Smooth muscle cell (in vitro differentiated cells): ENCODE results near the gene NSD2. TPM values are rescaled to one million over a fixed set of nuclear protein-coding genes. Genes with fewer than 3 reads are reported as not detected.
"Not testable (repeated sequence)": the region's sequence is repeated elsewhere in the genome, so short reads cannot be mapped to it uniquely, and the experiment has no call there.

Experiments
- DNase-seq: peaks from one replicate; lab custom pipeline; 2025; ENCODE audit not compliant: unreplicated experiment; lab: John Stamatoyannopoulos, UW
- H2AFZ ChIP-seq: fragments of 200-600 bp; sonication (generic); 2 replicates; pipeline ENCODE4 v1.6.0; 2016; ENCODE audit warnings: antibody characterized with exemption, low read depth, mild to moderate bottlenecking
- H3F3A ChIP-seq: fragments of 200-600 bp; sonication (generic); 2 replicates; pipeline ENCODE4 v1.6.0; 2017; ENCODE audit warnings: antibody characterized with exemption, low read depth
- H3K27ac ChIP-seq: fragments of 200-600 bp; sonication (generic); 2 replicates; pipeline ENCODE4 v1.5.1; 2016; ENCODE audit warnings: low read depth, mild to moderate bottlenecking
- H3K27me3 ChIP-seq: fragments of 200-600 bp; sonication (generic); 2 replicates; pipeline ENCODE4 v1.6.1; 2016; ENCODE audit warnings: low read depth, mild to moderate bottlenecking
- H3K36me3 ChIP-seq: fragments of 200-600 bp; sonication (generic); 2 replicates; pipeline ENCODE4 v1.5.1; 2016; ENCODE audit warnings: low read depth
- H3K4me1 ChIP-seq: fragments of 200-600 bp; sonication (generic); 2 replicates; pipeline ENCODE4 v1.5.1; 2016; ENCODE audit warnings: low read depth
- H3K4me2 ChIP-seq: fragments of 200-600 bp; sonication (generic); 2 replicates; pipeline ENCODE4 v1.6.0; 2016; ENCODE audit warnings: mild to moderate bottlenecking
- H3K4me3 ChIP-seq: fragments of 200-600 bp; sonication (generic); 2 replicates; pipeline ENCODE4 v1.5.1; 2016; ENCODE audit warnings: mild to moderate bottlenecking
- H3K79me2 ChIP-seq: fragments of 200-600 bp; sonication (generic); 2 replicates; pipeline ENCODE4 v1.6.0; 2016; ENCODE audit warnings: low read depth, mild to moderate bottlenecking
- H3K9ac ChIP-seq: fragments of 200-600 bp; sonication (generic); 2 replicates; pipeline ENCODE4 v1.6.0; 2016; ENCODE audit warnings: low read depth
- H3K9me3 ChIP-seq: fragments of 200-600 bp; sonication (generic); replicated peaks from 2 replicates; pipeline ENCODE4 v1.5.1; 2016; ENCODE audit warnings: low read depth
- H4K20me1 ChIP-seq: fragments of 200-600 bp; sonication (generic); 2 replicates; pipeline ENCODE4 v1.6.0; 2016; ENCODE audit warnings: low read depth
- WGBS: methylation state at CpG from one replicate; pipeline ENCODE4 v1.1.7; 2016; ENCODE audit warnings: low lambda C conversion rate; 5-methylcytosine and 5-hydroxymethylcytosine counted together
- polyA plus RNA-seq: library from polyadenylated mRNA; unstranded; fragments of >200 nt; fragmentation: Nextera tagmentation; extraction: Ambion mirVana; gene quantifications from 2 replicates; pipeline ENCODE4 v1.2.1, GENCODE V29; 2016
- total RNA-seq: library from RNA; depleted of rRNA; stranded (reverse); fragments of >200 nt; gene quantifications from 2 replicates; pipeline ENCODE4 v1.2.3, GENCODE V29; 2014
- TF ChIP-seq, protein P1 (sequence below): fragments of 200-600 bp; sonication (generic); IDR thresholded peaks from 2 replicates; pipeline ENCODE4 v1.5.1; 2017; ENCODE audit warnings: borderline replicate concordance, mild to moderate bottlenecking, antibody characterized with exemption; ENCODE audit not compliant: insufficient read depth, poor library complexity, severe bottlenecking

NSD2 gene
- total and polyA plus RNA-seq, 2 experiments from 2014 or later = 13.0 to 15.0 TPM

DNA sequence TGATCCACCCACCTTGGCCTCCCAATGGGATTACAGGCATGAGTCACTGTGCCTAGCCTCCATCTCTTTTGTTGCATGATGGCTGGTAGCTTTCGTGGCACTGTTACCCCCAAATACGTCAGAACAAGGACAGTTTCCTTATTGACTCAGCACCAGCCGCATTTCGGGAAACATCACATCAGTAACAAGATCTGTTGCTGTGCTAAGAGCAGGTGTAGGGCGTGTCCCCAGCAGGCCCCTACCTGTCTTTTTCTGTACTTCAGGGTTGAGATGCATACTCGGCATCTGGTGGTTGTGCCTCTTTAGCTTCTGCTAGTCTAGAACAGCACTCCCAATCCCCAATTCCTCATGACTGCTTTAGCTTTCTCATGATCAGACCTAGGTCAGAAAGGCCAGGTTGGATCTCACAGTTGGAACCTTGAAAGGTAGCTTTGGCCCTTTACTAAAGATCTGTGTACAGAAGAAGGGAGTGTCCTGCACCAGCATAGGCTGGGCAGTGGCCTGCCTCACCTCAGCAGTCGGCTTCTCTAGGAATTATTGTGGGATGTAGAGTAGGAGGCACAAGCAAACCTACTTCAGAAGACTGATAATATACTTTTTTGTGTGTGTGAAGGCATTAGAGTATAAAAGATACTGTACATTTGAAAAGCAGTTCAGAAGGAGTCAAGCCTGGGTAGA is 36.8 kb downstream of the NSD2 start:
- H3K27ac ChIP-seq = no peak overlapping the region
- no peaks in the 10 kb centered on the region for H3K4me1 ChIP-seq
- no peak overlapping the region for H3K4me2 ChIP-seq

GRCh38 chr4:1909696-1910095 is 38.5 kb downstream of the NSD2 start:
- DNase-seq, H3K4me3 ChIP-seq, H3F3A ChIP-seq, H3K27me3 ChIP-seq, H2AFZ ChIP-seq, H3K36me3 ChIP-seq, H3K4me2 ChIP-seq, H3K27ac ChIP-seq, H3K9ac ChIP-seq, H3K9me3 ChIP-seq, H3K4me1 ChIP-seq: not testable (repeated sequence)
- WGBS = 95% methylated on average over 11 of the region's 11 CpGs
- H4K20me1 ChIP-seq = peaks cover 18% of the 10 kb centered on the region
- H3K79me2 ChIP-seq = peaks cover 13% of the 10 kb centered on the region

More for the DNA sequence above, 36.8 kb downstream of the NSD2 start:
- no peak overlapping the region for H3K4me3 ChIP-seq
- no peaks in the 10 kb centered on the region for H3K36me3 ChIP-seq
- H3K9ac ChIP-seq = no peak overlapping the region
- no peaks in the 10 kb centered on the region for H3F3A ChIP-seq
- TF ChIP-seq, protein P1, sequence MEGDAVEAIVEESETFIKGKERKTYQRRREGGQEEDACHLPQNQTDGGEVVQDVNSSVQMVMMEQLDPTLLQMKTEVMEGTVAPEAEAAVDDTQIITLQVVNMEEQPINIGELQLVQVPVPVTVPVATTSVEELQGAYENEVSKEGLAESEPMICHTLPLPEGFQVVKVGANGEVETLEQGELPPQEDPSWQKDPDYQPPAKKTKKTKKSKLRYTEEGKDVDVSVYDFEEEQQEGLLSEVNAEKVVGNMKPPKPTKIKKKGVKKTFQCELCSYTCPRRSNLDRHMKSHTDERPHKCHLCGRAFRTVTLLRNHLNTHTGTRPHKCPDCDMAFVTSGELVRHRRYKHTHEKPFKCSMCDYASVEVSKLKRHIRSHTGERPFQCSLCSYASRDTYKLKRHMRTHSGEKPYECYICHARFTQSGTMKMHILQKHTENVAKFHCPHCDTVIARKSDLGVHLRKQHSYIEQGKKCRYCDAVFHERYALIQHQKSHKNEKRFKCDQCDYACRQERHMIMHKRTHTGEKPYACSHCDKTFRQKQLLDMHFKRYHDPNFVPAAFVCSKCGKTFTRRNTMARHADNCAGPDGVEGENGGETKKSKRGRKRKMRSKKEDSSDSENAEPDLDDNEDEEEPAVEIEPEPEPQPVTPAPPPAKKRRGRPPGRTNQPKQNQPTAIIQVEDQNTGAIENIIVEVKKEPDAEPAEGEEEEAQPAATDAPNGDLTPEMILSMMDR = no peak
- DNase-seq = no peak
- peaks cover 13% of the 10 kb centered on the region for H3K79me2 ChIP-seq
- no peaks in the 10 kb centered on the region for H3K9me3 ChIP-seq
- no peak overlapping the region for H2AFZ ChIP-seq
- H4K20me1 ChIP-seq = peaks cover 13% of the 10 kb centered on the region
- 78% methylated on average over 7 of the region's 7 CpGs for WGBS
- no peaks in the 10 kb centered on the region for H3K27me3 ChIP-seq

DNA sequence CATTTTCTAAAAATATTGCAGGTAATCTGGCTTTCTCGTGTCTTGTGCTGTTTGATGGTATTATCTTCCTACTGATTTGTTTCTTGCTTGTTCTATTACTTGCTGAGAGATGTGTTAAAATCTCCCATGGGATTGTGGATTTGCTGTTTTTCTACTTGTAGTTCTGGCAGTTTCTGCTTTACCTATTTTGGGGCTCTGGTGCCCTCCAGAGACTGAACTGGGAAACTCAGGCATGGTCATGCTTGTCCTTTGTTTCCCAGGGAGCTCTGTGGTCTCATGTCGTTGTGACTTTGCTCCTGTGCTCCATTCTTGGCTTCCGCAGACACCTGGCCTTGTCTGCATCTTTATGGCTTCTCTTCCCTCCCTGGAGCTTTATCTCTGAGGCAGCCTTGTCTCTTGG is 39.5 kb downstream of the NSD2 start:
- H3K79me2 ChIP-seq = peaks cover 12% of the 10 kb centered on the region
- TF ChIP-seq, protein P1 = peak; percentile 51
- H4K20me1 ChIP-seq = peaks cover 18% of the 10 kb centered on the region
- no peak overlapping the region for H3K9ac ChIP-seq
- H3K4me1 ChIP-seq = no peaks in the 10 kb centered on the region
- H2AFZ ChIP-seq = no peak overlapping the region
- no peak overlapping the region for H3K27ac ChIP-seq
- 46% methylated on average over 3 of the region's 3 CpGs for WGBS
- H3K27me3 ChIP-seq = no peaks in the 10 kb centered on the region
- H3F3A ChIP-seq = no peaks in the 10 kb centered on the region
- H3K9me3 ChIP-seq = no peaks in the 10 kb centered on the region
- H3K36me3 ChIP-seq = no peaks in the 10 kb centered on the region
- no peak overlapping the region for H3K4me2 ChIP-seq
- H3K4me3 ChIP-seq = no peak overlapping the region
- no peak for DNase-seq

DNA sequence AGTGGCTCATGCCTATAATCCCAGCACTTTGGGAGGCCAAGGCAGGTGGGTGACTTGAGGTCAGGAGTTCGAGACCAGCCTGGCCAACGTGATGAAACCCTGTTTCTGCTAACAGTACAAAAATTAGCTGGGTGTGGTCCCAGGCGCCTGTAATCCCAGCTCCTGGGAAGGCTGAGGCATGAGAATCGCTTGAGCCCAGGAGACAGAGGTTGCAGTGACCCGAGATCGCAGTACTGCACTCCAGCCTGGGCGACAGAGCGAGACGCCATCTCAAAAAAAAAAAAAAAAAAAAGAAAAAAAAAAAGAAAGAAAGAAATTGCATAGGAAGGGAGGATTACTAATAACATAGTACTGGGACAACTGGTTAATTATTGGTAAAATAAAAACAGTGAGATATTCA is 40.1 kb downstream of the NSD2 start:
- not testable (repeated sequence) for H3K27me3 ChIP-seq, H3K4me3 ChIP-seq, H3K9me3 ChIP-seq, H3F3A ChIP-seq, H3K9ac ChIP-seq, H3K4me1 ChIP-seq, H3K36me3 ChIP-seq, H3K79me2 ChIP-seq, H3K27ac ChIP-seq, H3K4me2 ChIP-seq, H2AFZ ChIP-seq, DNase-seq
- peaks cover 18% of the 10 kb centered on the region for H4K20me1 ChIP-seq
- 100% methylated on average over 9 of the region's 9 CpGs for WGBS
